ENCODE measurements around the gene HK1.

Gene HK1

DNA sequence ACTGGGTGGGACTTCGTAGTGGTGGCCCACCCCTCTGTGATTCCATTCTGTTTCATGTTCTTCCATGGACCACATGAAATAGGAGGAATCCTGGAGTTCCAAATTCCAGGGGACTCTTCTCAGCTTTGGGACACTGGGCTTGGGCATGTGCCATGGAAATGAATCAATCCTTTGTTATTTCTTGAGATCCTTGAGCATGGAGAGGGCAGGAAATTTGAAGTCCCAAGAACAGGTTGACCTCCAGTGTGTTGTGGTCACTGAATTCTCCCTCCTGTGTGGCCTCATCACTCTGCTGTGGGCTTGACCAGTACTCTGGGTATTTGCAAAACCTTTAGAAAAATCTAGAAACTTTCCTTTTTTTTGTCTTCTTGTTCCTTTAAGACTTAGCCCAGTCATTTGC lies 115.7 kb downstream of the HK1 start:
- in situ Hi-C loops (cut with HindIII; ENCODE audit: low sequenced_read_pairs) = no loop called here

DNA sequence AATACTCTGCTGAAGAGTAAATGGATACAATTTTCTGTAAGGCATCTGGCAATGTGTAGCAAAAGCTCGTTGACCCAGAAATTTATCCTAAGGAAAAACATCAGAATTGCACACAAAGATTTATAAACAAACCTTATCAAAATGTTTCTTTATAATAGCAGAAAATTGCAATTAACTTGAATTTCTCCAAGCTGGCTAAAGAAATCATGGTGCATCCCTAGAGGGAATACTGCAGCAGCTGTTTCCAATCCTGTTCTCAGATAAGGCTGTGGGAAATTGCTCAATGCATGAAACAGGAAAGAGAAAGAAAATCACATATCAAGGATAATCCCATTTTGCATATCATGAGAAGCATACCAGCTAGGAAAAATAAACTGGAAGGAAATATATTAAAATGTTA lies 119.7 kb downstream of the HK1 start:
- in situ Hi-C loops (cut with HindIII; ENCODE audit: low sequenced_read_pairs) = no loop called here

DNA sequence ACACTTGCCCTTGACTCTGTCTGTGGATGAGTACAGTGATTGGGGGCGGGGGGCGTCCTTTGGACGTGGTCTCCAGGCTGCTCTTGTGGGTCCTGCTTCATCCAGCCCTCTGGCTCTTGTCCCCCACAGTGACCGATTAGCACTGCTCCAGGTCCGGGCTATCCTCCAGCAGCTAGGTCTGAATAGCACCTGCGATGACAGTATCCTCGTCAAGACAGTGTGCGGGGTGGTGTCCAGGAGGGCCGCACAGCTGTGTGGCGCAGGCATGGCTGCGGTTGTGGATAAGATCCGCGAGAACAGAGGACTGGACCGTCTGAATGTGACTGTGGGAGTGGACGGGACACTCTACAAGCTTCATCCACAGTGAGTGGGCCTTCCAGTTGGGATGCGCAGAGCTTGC lies 120.2 kb downstream of the HK1 start:
- in situ Hi-C loops (cut with HindIII; ENCODE audit: low sequenced_read_pairs) = no loop called here

DNA sequence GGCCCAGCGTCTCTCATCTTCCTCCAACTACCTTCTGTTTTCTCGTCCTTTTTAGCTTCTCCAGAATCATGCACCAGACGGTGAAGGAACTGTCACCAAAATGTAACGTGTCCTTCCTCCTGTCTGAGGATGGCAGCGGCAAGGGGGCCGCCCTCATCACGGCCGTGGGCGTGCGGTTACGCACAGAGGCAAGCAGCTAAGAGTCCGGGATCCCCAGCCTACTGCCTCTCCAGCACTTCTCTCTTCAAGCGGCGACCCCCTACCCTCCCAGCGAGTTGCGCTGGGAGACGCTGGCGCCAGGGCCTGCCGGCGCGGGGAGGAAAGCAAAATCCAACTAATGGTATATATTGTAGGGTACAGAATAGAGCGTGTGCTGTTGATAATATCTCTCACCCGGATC lies 122.6 kb downstream of the HK1 start:
- in situ Hi-C loops (cut with HindIII; ENCODE audit: low sequenced_read_pairs) = loop anchor here (10.0 kb wide), 1 partner anchor 176 kb away; the partner anchor contains the start of gene HKDC1

DNA sequence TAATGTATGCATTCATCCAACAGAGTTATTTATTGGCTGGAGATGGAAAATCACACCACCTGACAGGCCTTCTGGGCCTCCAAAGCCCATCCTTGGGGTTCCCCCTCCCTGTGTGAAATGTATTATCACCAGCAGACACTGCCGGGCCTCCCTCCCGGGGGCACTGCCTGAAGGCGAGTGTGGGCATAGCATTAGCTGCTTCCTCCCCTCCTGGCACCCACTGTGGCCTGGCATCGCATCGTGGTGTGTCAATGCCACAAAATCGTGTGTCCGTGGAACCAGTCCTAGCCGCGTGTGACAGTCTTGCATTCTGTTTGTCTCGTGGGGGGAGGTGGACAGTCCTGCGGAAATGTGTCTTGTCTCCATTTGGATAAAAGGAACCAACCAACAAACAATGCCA lies 123.1 kb downstream of the HK1 start:
- in situ Hi-C loops (cut with HindIII; ENCODE audit: low sequenced_read_pairs) = loop anchor here (10.0 kb wide), 1 partner anchor 177 kb away; the partner anchor contains the start of gene HKDC1

DNA sequence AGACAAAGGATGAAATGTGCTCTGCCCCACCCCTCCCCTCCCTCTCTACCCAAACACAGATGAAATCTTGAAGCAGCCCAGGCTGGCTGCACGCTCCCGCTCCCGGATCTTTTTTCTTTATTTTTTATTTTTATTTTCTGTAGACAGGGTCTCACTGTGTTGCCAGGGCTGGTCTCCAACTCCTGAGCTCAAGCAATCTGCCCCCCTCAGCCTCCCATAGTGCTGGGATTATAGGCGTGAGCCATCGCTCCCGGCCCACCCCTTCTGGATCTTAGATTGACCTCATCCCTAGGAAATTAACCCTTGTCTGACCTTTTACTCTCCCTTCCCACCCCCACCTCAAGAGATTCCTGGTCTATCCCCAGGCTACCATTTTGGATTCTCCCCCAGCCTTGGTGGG lies 124.1 kb downstream of the HK1 start:
- in situ Hi-C loops (cut with HindIII; ENCODE audit: low sequenced_read_pairs) = loop anchor here (10.0 kb wide), 1 partner anchor 178 kb away; the partner anchor contains the start of gene HKDC1

DNA sequence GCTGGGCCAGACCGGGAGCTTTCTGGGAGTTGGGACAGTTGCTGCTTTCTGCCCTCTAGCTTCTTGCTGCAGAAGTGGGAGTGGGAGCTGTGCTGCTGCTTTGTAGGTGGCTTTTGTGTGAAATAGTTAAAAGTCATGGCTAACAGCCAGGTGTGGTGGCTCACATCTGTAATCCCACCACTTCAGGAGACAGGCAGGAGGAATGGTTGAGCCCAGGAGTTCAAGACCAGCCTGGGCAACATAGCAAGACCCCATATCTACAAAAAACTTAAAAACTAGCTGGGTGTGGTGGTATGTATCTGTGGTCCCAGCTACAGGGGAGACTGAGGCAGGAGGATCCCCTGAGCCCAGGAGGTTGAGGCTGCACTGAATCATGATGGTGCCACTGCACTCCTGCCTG lies 124.8 kb downstream of the HK1 start:
- in situ Hi-C loops (cut with HindIII; ENCODE audit: low sequenced_read_pairs) = loop anchor here (10.0 kb wide), 1 partner anchor 178 kb away; the partner anchor contains the start of gene HKDC1

DNA sequence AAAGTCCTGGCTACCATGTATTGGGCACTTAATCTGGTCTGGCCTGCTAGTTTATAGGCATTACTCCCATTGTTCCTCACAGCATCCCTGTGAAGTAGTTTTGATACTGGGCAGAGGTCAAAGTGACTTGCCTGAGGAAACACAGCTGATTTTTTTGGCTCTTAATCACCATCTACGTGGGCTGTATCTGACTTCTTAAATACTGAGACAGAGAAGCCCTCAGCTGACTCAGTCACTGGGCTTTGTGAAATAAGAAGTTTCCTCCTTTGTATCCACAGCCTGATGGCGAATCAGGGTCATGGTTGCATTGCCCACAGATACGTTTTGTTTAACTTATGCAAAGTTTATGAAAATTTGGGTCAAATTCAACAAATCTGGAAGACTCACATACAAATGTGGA lies 125.2 kb downstream of the HK1 start:
- in situ Hi-C loops (cut with HindIII; ENCODE audit: low sequenced_read_pairs) = loop anchor here (10.0 kb wide), 1 partner anchor 179 kb away; the partner anchor contains the start of gene HKDC1

DNA sequence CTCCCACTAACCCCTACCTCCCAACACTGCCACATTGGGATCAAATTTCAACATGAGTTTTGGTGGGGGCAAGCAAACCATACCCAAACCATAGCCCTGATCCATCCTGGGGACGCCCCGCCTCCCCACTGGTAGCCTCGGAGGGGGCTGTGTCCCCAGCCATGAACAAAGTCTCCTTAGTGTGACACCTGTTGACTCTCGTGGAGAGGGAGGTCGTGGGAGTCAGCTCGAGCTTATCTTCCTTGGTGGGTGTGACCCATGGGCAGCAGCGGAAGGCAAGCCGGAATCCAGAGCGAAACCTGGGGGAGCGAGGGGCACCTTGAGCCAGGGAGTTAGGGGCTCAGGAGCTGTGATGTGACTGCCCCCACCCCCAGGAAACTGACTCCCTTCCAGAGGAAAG lies 126.5 kb downstream of the HK1 start:
- in situ Hi-C loops (cut with HindIII; ENCODE audit: low sequenced_read_pairs) = loop anchor here (10.0 kb wide), 1 partner anchor 180 kb away; the partner anchor contains the start of gene HKDC1

DNA sequence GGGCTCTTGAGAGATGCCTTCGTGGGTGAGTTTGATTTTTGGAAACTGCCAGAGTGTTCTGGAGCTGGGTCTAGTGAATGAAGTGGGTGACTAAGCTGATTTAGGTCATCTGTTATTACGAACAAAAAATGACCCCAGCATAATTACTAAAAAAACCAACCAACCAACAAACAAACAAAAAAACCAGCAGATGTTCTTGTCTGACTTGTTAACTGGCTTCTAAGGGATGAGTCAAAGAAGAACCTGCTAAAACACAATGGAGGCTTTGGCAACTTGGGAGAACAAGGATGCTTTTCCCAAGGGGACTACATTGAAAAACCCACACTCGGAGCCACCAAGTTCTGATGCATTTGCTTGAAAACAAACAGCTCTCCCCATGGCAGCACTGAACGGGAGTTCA lies 126.9 kb downstream of the HK1 start:
- in situ Hi-C loops (cut with HindIII; ENCODE audit: low sequenced_read_pairs) = loop anchor here (10.0 kb wide), 1 partner anchor 180 kb away; the partner anchor contains the start of gene HKDC1

DNA sequence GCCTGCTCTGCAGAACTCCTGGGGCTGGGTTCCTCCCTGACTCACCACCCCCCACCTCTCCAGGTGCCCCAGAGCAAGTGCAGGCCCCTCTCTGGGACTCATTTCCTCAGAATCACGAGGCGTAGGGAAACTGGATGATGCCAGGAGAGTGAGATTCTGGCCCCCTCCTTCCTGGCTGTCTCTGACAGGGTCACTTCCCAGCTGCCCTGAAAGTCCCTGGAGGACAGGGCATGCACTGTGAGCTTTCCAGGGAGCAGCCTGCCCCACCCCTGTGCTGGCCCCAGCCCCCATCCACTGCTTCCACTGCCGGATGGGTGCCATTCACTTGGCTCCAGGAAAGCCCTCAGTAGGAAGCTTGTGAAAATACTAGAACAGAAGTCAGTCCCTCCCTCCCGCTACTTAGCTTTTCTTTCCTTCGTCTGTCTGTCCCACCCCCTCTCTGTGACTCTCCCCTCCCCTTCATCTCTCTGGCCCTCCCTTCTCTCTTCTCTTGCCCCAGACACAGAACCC lies 128.1 kb downstream of the HK1 start:
- in situ Hi-C loops (cut with HindIII; ENCODE audit: low sequenced_read_pairs) = loop anchor here (10.0 kb wide), 1 partner anchor 182 kb away; the partner anchor contains the start of gene HKDC1

DNA sequence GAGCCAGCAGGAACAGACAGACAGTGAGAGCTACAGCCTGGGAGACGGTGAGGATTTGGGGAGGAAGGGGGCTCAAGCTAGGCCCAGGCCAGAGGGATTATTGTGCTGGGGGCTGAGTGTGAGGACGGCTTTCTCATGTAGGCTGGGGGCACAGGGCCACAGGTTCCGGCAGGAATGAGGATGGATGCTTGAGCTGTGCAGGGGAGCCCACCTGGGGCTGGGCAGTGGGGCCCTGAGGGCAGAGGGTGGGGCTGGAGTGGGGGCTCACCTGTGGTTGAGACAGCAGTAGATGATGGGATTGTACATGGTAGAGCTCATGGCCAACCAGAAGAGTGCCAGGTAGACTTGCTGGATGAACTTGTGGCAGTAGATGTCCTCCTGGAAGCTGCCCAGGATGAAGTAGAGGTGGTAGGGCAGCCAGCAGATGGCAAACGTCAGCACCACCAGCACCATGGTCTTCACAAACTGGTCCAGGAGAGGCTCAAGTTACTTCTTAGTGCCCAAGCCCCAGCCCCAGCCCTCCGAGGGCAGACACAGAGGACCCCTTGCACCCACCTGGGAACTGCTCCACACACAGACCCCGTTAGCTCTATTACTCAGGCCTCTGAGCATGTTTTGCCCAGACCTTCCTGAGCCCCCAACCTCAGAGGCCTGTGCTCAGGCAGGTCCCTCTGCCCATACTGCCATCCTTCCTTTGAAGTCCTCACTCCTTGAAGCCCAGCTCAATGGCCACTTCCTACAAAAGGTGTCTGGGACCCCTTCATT lies 128.7 kb downstream of the HK1 start:
- in situ Hi-C loops (cut with HindIII; ENCODE audit: low sequenced_read_pairs) = loop anchor here (10.0 kb wide), 1 partner anchor 182 kb away; the partner anchor contains the start of gene HKDC1

DNA sequence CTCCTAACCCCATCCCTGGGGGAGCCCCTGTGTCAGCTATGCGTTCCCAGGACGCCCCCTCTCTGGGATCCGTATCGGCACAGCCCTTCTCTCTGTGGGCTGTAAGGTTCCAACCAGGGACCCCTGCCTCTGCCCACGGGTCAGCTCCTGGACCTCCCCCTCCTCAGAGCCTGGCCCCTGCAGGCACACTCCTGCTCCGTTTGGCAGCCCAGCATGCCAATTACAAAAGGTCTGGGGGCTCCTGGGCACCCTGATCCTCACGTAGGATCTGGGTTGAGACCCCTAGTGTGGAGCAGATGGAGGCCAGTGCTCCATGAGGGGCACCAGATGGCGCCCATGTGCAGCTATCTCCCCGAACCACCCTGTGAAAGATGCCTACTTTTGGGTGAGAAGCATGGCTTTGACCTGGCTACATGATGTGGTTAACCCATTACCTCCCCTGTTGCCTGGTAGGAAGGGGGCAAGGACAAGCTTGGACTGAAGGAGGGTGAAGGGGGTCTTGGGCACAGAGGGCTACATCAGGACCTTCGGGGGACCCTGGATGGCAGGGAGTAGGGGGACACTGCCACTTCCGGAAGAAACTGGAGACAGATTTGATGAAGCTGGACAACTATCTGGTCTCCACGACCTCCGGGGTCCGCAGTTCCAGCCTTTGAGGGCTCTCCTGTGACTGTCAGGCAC lies 129.5 kb downstream of the HK1 start:
- in situ Hi-C loops (cut with HindIII; ENCODE audit: low sequenced_read_pairs) = loop anchor here (10.0 kb wide), 1 partner anchor 183 kb away; the partner anchor contains the start of gene HKDC1

DNA sequence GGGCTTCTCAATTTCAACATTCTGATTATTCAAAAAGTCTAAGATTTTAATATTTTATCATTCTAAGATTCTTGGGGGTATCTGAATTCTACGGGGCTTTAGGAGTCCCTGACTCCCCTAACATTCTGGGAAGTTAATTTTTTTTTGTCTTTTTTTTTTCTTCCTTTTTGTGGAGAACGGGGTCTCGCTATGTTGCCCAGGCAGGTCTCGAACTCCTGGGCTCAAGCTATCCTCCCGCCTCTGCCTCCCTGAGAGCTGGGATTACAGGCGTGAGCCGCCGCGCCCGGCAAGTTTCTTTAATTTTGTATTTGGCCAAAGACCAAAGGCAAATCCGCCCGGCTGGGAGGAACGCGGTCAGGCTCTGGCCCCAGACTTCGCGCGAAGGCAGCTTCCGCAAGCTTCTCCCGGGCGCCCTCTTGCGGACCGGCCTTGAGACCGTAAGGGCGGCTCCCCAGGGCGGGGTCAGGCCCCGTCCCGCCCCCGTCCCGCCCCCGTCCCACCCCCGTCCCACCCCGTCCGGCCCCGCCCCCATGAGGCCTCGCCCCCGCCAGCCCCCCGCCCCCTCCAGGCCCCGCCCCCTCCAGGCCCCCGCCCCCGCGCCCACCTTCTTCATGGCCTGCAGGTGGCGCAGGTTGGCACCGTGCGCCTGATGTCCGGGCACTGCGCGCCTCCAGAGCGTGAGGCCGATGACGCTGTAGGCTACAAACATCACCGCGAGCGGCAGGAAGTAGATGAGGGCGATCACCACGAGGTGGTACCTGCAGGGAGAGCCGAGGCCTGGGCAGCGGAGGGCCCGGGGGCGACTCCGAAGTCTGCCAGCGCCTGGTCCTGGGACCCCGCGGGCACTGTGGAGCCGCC lies 130.3 kb downstream of the HK1 start:
- in situ Hi-C loops (cut with HindIII; ENCODE audit: low sequenced_read_pairs) = loop anchor here (10.0 kb wide), 1 partner anchor 184 kb away; the partner anchor contains the start of gene HKDC1

DNA sequence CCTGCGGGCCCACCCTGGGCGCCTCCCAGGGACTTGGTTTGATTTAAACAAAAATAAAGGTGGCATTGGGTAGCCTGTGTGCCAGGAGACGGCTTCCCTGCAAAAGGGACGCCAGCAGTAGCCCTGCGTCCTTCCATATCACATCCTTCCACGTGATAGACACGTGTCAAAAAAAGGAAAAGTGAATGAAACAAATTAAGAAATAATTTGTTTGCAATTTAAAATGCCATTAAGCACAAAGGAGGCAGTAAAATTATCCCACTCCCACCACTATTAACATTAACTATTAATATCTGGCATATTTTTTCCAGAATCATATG lies 130.8 kb downstream of the HK1 start:
- in situ Hi-C loops (cut with HindIII; ENCODE audit: low sequenced_read_pairs) = loop anchor here (10.0 kb wide), 1 partner anchor 184 kb away; the partner anchor contains the start of gene HKDC1

DNA sequence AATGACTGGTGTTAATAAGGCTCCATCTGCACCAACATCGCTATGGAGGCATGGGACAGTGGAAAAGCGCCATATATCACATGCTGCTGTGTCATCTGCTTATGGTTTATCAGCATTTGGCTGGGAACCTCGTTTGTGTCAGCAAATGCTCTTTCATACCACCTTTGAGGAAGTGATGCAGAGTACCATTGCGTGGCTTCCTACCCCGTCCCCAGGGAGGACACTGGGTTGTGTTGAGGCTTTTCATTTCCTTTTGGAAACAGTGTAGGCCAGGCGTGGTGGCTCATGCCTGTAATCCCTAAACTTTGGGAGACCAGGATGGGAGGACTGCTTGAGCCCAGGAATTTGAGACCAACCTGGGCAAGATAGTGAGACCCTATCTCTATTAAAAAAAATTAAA lies 131.7 kb downstream of the HK1 start:
- in situ Hi-C loops (cut with HindIII; ENCODE audit: low sequenced_read_pairs) = loop anchor here (10.0 kb wide), 1 partner anchor 185 kb away; the partner anchor contains the start of gene HKDC1

DNA sequence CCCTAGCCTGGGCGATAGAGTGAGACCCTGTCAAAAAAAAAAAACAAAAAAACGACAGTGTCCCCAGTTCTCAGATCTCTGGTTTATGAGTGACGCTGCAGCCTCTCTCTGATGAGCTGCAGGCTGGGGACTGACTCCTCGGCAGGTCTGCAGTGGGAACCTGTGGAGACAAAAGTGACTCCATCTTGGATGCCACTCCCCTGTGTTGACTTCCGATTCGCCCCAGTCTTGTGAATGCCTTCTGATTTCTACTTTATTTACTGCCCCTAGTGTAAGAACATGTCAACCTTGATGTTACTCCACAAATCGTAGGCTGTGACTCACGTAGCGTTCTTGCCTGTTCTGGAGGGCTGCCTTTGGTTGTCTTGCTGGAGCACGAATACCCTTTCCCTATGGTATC lies 132.2 kb downstream of the HK1 start:
- in situ Hi-C loops (cut with HindIII; ENCODE audit: low sequenced_read_pairs) = no loop called here

DNA sequence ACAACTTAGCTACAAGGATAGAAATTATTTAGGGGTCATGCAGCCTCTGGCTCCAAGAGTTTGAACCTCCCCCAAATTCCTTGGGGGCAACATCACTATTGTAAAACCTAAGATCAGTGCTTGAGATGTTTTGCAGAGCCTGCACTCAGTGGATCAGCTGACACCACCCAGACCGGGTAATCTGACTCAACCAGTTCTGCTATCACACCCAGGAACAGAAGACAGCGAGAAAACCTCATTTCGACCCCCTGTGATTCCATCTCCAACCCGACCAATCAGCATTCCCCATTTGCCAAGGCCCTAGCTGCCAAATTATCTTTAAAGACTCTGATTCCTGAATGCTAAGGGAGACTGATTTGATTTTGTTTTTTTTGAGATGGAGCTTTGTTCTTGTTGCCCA lies 133.2 kb downstream of the HK1 start:
- in situ Hi-C loops (cut with HindIII; ENCODE audit: low sequenced_read_pairs) = no loop called here

DNA sequence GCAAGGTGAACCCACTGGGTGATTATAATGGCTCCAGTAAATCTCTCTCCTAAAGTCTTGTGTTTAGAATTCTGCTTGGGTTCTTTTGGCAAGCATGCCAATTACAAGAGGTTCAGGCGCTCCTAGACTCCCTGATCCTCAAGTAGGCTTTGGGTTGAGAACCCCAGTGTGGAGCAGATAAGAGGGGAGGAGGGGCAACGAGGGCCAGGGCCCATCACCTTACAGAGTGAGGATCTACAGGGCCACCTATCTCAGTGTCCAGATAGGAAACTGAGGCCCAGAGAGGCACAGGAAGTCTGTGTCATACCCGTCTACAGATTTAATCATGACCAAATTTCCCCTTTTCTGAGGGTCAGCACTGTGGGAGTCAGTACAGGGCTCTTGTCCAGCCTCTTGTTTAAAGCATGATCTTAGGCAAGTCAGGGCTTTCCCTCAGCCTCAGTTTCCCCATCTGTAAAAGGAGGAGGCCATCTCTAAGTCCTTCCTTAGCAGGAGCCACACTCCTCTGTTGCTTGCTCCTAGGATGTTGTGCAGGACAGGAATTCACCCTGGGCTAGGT lies 134.0 kb downstream of the HK1 start:
- in situ Hi-C loops (cut with HindIII; ENCODE audit: low sequenced_read_pairs) = no loop called here

DNA sequence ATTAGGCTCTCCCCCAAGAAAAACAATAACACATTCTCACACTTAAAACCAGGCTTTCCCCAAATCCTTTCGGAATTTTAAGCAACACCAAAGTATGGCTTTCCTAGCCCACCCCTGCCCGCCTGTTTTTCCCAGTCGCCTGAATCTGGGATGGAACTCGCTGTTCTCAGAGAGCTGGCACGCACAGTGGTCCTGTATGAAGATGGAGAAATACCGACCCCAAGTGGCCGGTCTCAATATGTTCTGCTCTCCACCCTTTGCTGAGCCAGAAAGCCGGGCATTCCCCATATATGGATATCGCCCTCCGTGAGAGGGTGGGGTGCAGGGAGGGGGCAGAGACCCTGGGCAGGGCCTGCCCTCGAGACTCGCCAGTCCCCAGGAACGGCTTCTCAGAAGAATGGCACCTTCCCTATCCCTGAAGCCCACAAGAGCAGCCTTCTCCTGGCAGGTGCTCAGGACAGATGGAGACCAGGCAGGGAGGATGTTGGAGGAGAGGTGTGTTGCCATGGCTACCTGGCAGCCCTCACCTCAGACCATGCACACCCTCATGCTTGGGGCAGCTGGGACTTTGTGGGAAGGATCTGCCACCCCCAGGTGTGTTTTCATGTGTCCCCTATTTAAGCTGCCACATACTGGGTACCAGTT lies 135.0 kb downstream of the HK1 start:
- in situ Hi-C loops (cut with HindIII; ENCODE audit: low sequenced_read_pairs) = no loop called here

All from endothelial cell of hepatic sinusoid (primary cell).